Type B pancreatic cell (in vitro differentiated cells): ENCODE data around the gene NRAP. TPM values are rescaled to one million over a fixed set of nuclear protein-coding genes. Genes with fewer than 3 reads are reported as not detected.

Source experiments
- DNase-seq: peaks from one replicate; pipeline ENCODE4 v3.0.0; 2021; ENCODE audit warnings: mixed read lengths; ENCODE audit not compliant: unreplicated experiment; ENCODE audit errors: extremely low spot score
- H3K27ac Mint-ChIP-seq: 2 replicates; pipeline ENCODE4 v1.8.0; 2021; ENCODE audit warnings: mild to moderate bottlenecking, mixed read lengths
- H3K27me3 Mint-ChIP-seq: 2 replicates; pipeline ENCODE4 v1.8.0; 2021; ENCODE audit warnings: mixed read lengths
- H3K36me3 Mint-ChIP-seq: 2 replicates; pipeline ENCODE4 v1.8.0; 2021; ENCODE audit warnings: mixed read lengths
- H3K4me1 Mint-ChIP-seq: one replicate; pipeline ENCODE4 v1.8.0; 2021; ENCODE audit warnings: mixed read lengths; ENCODE audit not compliant: unreplicated experiment
- H3K4me3 Mint-ChIP-seq: 2 replicates; pipeline ENCODE4 v1.8.0; 2021; ENCODE audit warnings: mild to moderate bottlenecking, mixed read lengths
- H3K9me3 Mint-ChIP-seq: 2 replicates; pipeline ENCODE4 v1.8.0; 2021; ENCODE audit warnings: mixed read lengths
- CTCF ChIP-seq: fragments of 200-600 bp; sonication (generic); conservative IDR thresholded peaks from 2 replicates; pipeline ENCODE4 v1.5.0; 2021; ENCODE audit warnings: antibody characterized with exemption, mild to moderate bottlenecking
- total RNA-seq: library from RNA; stranded (reverse); gene quantifications from 2 replicates; pipeline ENCODE4 v1.2.1, GENCODE V29; 2021; ENCODE audit warnings: low replicate concordance

Gene NRAP
- total RNA-seq, 1 donor from 2014 or later: not detected

GRCh38 chr10:113646336-113647201 is 17.3 kb downstream of the NRAP start:
- H3K9me3 Mint-ChIP-seq: no peaks in the 10 kb centered on the region
- DNase-seq: no peak
- H3K4me1 Mint-ChIP-seq: no peaks in the 10 kb centered on the region
- H3K36me3 Mint-ChIP-seq: no peaks in the 10 kb centered on the region
- no peak for TF ChIP-seq CTCF
- H3K27ac Mint-ChIP-seq: no peak overlapping the region
- H3K4me3 Mint-ChIP-seq: no peak overlapping the region
- H3K27me3 Mint-ChIP-seq: no peaks in the 10 kb centered on the region

- no peak for TF ChIP-seq CTCF
- peaks cover 5% of the 10 kb centered on the region for H3K9me3 Mint-ChIP-seq
- DNase-seq: no peak
Measured at GRCh38 chr10:113644185-113645120, 19.4 kb downstream of the NRAP start.

GRCh38 chr10:113643183-113643582 is 20.7 kb downstream of the NRAP start:
- DNase-seq: no peak
- Mint-ChIP-seq H3K4me3 (no peak overlapping the region), H3K4me1 (no peaks in the 10 kb centered on the region)

More at GRCh38 chr10:113644185-113645120, 19.4 kb downstream of the NRAP start:
- Mint-ChIP-seq H3K4me1 (no peaks in the 10 kb centered on the region), H3K4me3 (no peak overlapping the region), H3K36me3 (no peaks in the 10 kb centered on the region), H3K27ac (no peak overlapping the region), H3K27me3 (no peaks in the 10 kb centered on the region)

GRCh38 chr10:113641702-113642101 is 22.1 kb downstream of the NRAP start:
- peaks cover 5% of the 10 kb centered on the region for H3K9me3 Mint-ChIP-seq
- H3K27me3 Mint-ChIP-seq: no peaks in the 10 kb centered on the region
- no peak for TF ChIP-seq CTCF
- H3K4me3 Mint-ChIP-seq: no peak overlapping the region
- no peaks in the 10 kb centered on the region for H3K4me1 Mint-ChIP-seq
- no peak overlapping the region for H3K27ac Mint-ChIP-seq
- H3K36me3 Mint-ChIP-seq: no peaks in the 10 kb centered on the region
- DNase-seq: no peak

More at GRCh38 chr10:113643183-113643582, 20.7 kb downstream of the NRAP start:
- H3K9me3 Mint-ChIP-seq: peaks cover 5% of the 10 kb centered on the region
- H3K27me3 Mint-ChIP-seq: no peaks in the 10 kb centered on the region
- TF ChIP-seq CTCF: no peak
- H3K36me3 Mint-ChIP-seq: no peaks in the 10 kb centered on the region
- no peak overlapping the region for H3K27ac Mint-ChIP-seq

- TF ChIP-seq CTCF: no peak
- Mint-ChIP-seq H3K4me3 (no peak overlapping the region), H3K36me3 (no peaks in the 10 kb centered on the region), H3K27me3 (no peaks in the 10 kb centered on the region), H3K4me1 (no peaks in the 10 kb centered on the region), H3K27ac (no peak overlapping the region), H3K9me3 (peaks cover 10% of the 10 kb centered on the region)
- no peak for DNase-seq
Measured at GRCh38 chr10:113639966-113640365, 23.9 kb downstream of the NRAP start.
